Left ventricle myocardium superior (tissue), 1 donor: ENCODE results near the gene OR2T3. TPM values are rescaled to one million over a fixed set of nuclear protein-coding genes. Genes with fewer than 3 reads are reported as not detected.
"Not testable (repeated sequence)": the region's sequence is repeated elsewhere in the genome, so short reads cannot be mapped to it uniquely, and the experiment has no call there.

Experiments used
- ATAC-seq: fragments of 200-7000 bp; cut with Tn5 transposase; one replicate; pipeline ENCODE4 v1.9.1; 2020; ENCODE audit warnings: mild to moderate bottlenecking, moderate library complexity
- DNase-seq: peaks from one replicate; pipeline ENCODE4 v3.0.0-alpha.2; 2020
- intact Hi-C: fragments of 100-400 bp; cut with micrococcal nuclease; formaldehyde crosslinking; loops from one replicate; pipeline ENCODE4 v1.11.0; 2022
- total RNA-seq: library from RNA; stranded (reverse); fragmentation: NEBNext Ultra II Directional; extraction: Animal tissue kit (Norgen Biotek cat#: 25700); gene quantifications from one replicate; pipeline ENCODE4 v1.2.1, GENCODE V29; 2021
- donor health status: DM: no; HTN: yes; CAD: no; lungs with severe emphysema.

OR2T3 gene
- total RNA-seq, 1 donor from 2014 or later: not detected

GRCh38 chr1:248455045-248455444, 18.1 kb upstream of the OR2T3 start:
- DNase-seq, ATAC-seq, intact Hi-C loops: not testable (repeated sequence)

GRCh38 chr1:248456635-248457034, 16.5 kb upstream of the OR2T3 start:
- intact Hi-C loops, DNase-seq, ATAC-seq: not testable (repeated sequence)

- intact Hi-C loops, DNase-seq, ATAC-seq: not testable (repeated sequence)
Observed at GRCh38 chr1:248459117-248459516, 14.0 kb upstream of the OR2T3 start.

- no peak for ATAC-seq
- intact Hi-C loops: no loop called here
Observed at GRCh38 chr1:248471154-248471553, 2.0 kb upstream of the OR2T3 start.

GRCh38 chr1:248472111-248472510, 1.0 kb upstream of the OR2T3 start:
- DNase-seq, ATAC-seq, intact Hi-C loops: not testable (repeated sequence)

More at GRCh38 chr1:248471154-248471553, 2.0 kb upstream of the OR2T3 start:
- DNase-seq: no peak

GRCh38 chr1:248475660-248476059, 2.5 kb downstream of the OR2T3 start:
- DNase-seq, ATAC-seq, intact Hi-C loops: not testable (repeated sequence)

- intact Hi-C loops, ATAC-seq, DNase-seq: not testable (repeated sequence)
Observed at GRCh38 chr1:248481686-248482579, 8.8 kb downstream of the OR2T3 start.

GRCh38 chr1:248488289-248488688, 15.1 kb downstream of the OR2T3 start, which contains the start of gene OR2T5:
OR2T5 (plus strand) TSS chr1:248488589; CDS start chr1:248488589, 0 bp downstream.
- intact Hi-C loops, DNase-seq, ATAC-seq: not testable (repeated sequence)

- ATAC-seq, DNase-seq, intact Hi-C loops: not testable (repeated sequence)
Observed at GRCh38 chr1:248496661-248497060, 23.5 kb downstream of the OR2T3 start.

GRCh38 chr1:248500305-248501035, 27.3 kb downstream of the OR2T3 start:
- ATAC-seq, intact Hi-C loops, DNase-seq: not testable (repeated sequence)

- DNase-seq, ATAC-seq, intact Hi-C loops: not testable (repeated sequence)
Observed at GRCh38 chr1:248507773-248508172, 34.6 kb downstream of the OR2T3 start, which contains the start of gene OR2G6. OR2G6 (plus strand) TSS chr1:248508073; CDS start chr1:248521647, 13,574 bp downstream.

- intact Hi-C loops, ATAC-seq: not testable (repeated sequence)
Observed at GRCh38 chr1:248510217-248510616, 37.1 kb downstream of the OR2T3 start.

GRCh38 chr1:248521856-248522255, 48.7 kb downstream of the OR2T3 start:
- intact Hi-C loops: no loop called here
- no peak for DNase-seq

More at GRCh38 chr1:248510217-248510616, 37.1 kb downstream of the OR2T3 start:
- not testable (repeated sequence) for DNase-seq

More at GRCh38 chr1:248521856-248522255, 48.7 kb downstream of the OR2T3 start:
- ATAC-seq: no peak

Other genes starting within 250 kb of the OR2T3 start
- gene OR2M4, start 241.9 kb upstream of the OR2T3 start, total RNA-seq: not detected
- gene OR2T33, start 195.4 kb upstream of the OR2T3 start, total RNA-seq: not detected
- gene OR2T12, start 169.9 kb upstream of the OR2T3 start, total RNA-seq: not detected
- not detected for gene OR2M7, start 148.8 kb upstream of the OR2T3 start, total RNA-seq
- gene OR14C36, start 124.6 kb upstream of the OR2T3 start, total RNA-seq: not detected
- not detected for gene OR2T4, start 111.7 kb upstream of the OR2T3 start, total RNA-seq
- not detected for gene OR2T6, start 97.6 kb upstream of the OR2T3 start, total RNA-seq
- not detected for gene OR2T1, start 70.3 kb upstream of the OR2T3 start, total RNA-seq
- gene OR2T2, start 27.7 kb upstream of the OR2T3 start, total RNA-seq: not detected
- gene OR2T5, start 15.2 kb downstream of the OR2T3 start, total RNA-seq: not detected
- not detected for gene OR2G6, start 34.7 kb downstream of the OR2T3 start, total RNA-seq
- gene OR2T29, start 89.4 kb downstream of the OR2T3 start, total RNA-seq: not detected
- not detected for gene OR2T34, start 101.4 kb downstream of the OR2T3 start, total RNA-seq
- not detected for gene OR2T10, start 124.3 kb downstream of the OR2T3 start, total RNA-seq
- gene OR2T11, start 161.7 kb downstream of the OR2T3 start, total RNA-seq: not detected
- not detected for gene OR2T35, start 171.9 kb downstream of the OR2T3 start, total RNA-seq
- not detected for gene OR2T27, start 182.2 kb downstream of the OR2T3 start, total RNA-seq
- not detected for gene OR14I1, start 229.4 kb downstream of the OR2T3 start, total RNA-seq